ENCODE data around the gene ZNF516.

ZNF516 gene

GRCh38 chr18:76380791-76381405 lies 114.1 kb downstream of the ZNF516 start:
- DNase-seq (ENCODE audit: low spot score) = no peak
- in situ Hi-C loops (cut with MboI; ENCODE audit: low pct_unique_long_range_greater_than_20kb, low sequenced_read_pairs, unreplicated experiment) = no loop called here
- TF ChIP-seq CTCF (IDR thresholded peaks at IDR 0.05; ENCODE audit: extremely low read depth, insufficient read depth, missing control alignments) = no peak

GRCh38 chr18:76380127-76380729 lies 114.8 kb downstream of the ZNF516 start:
- in situ Hi-C loops (cut with MboI; ENCODE audit: low pct_unique_long_range_greater_than_20kb, low sequenced_read_pairs, unreplicated experiment) = no loop called here
- TF ChIP-seq CTCF (IDR thresholded peaks at IDR 0.05; ENCODE audit: extremely low read depth, insufficient read depth, missing control alignments) = no peak
- no peak for DNase-seq (ENCODE audit: low spot score)

DNA sequence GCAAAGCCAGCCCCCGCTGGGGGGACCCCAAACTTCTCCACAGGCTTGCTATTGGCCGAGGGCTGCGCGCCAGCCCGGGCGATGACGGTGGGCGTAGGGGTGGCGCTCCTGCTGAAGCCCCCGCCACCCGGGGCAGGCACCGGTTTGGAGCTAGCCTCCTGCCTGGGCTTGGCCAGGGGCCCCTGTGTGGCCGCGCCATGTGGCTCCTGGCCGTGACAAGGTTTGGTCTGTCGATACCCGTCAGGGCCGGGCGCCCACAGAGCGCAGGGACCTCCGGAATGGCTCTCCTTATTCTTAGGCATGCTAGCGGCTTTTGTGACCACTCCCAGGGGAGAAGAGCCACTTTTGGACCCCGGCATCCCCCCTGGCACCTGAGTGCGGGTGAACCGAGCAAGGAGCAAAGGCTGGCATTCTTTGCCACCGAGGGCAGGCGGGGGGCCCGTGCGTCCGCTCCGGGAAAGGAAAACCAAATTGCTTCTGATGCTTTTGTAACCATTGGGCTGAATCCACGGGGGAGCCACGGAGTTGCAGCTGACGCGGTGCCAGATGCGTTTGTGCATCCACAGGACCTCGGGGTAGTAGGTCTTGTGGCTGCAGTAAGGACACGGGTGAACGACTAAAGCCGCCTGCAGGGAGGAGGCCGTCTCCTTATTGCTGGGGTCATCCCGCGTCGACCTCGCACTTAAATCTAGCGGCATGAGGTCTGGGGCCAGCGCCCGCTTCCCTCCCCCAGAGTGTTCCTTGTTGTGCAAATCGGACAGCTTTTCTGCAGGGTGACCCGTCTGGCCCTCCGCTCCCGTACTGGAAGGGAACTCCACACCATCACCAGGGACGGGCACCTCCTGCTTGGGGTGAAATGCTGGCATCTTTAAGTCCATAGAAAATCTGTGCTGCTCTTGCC lies 115.6 kb downstream of the ZNF516 start:
- in situ Hi-C loops (cut with MboI; ENCODE audit: low pct_unique_long_range_greater_than_20kb, low sequenced_read_pairs, unreplicated experiment) = no loop called here
- no peak for TF ChIP-seq CTCF (IDR thresholded peaks at IDR 0.05; ENCODE audit: extremely low read depth, insufficient read depth, missing control alignments)
- no peak for DNase-seq (ENCODE audit: low spot score)

DNA sequence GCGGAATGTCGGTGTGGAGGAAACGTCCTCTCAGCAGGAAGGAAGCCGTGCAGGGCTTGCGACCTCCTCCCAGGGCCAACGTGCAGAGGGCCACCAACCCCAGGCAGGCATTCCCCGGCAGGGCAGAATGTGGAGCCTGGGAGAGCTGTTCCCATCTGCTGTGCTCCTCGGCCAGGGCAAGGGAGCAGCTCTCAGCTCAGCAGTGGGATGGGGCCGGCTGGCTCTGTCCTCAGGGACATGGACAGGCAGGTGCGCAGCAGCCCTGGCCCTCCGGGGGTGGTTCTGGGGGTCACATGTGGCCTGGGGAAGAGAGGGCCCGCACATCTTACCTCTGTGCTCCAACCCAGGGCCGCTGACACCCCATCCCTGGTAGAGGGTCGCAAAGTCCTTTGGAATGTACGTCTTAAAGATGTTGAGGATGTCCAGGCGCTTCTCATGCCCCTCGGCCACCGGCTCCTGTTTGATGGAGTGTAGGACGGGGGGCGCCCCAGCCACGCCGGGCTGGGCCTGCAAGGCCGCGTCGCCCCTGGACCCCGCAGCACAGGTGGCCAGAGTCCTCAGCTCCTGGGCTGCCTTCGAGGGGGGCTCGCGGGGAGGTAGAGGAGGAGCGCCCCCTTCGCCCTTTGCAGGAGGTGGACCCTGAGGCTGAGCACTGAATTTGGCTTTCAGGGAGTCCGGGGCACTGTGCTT lies 116.4 kb downstream of the ZNF516 start:
- TF ChIP-seq CTCF (IDR thresholded peaks at IDR 0.05; ENCODE audit: extremely low read depth, insufficient read depth, missing control alignments) = no peak
- in situ Hi-C loops (cut with MboI; ENCODE audit: low pct_unique_long_range_greater_than_20kb, low sequenced_read_pairs, unreplicated experiment) = no loop called here
- no peak for DNase-seq (ENCODE audit: low spot score)

DNA sequence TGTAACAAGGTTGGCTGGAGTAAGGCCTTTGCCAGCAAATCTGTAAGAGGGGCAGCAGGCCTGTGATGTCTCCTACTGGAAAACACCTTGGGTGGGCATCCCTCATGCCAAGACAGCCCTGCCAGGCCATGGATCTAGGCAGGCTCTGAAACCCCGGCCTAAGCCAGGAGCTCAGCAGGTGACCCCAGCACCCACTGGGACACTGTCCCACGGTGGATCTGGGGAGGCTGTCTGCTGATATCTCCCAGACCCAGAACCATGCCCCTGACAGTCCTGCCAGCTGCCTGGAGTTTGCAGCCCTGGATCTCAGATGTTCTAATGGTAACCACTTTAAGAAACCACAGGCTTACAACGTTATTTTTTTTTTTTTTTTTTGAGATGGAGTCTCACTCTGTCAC lies 117.7 kb downstream of the ZNF516 start:
- in situ Hi-C loops (cut with MboI; ENCODE audit: low pct_unique_long_range_greater_than_20kb, low sequenced_read_pairs, unreplicated experiment) = no loop called here
- TF ChIP-seq CTCF (IDR thresholded peaks at IDR 0.05; ENCODE audit: extremely low read depth, insufficient read depth, missing control alignments) = no peak
- DNase-seq (ENCODE audit: low spot score) = no peak

DNA sequence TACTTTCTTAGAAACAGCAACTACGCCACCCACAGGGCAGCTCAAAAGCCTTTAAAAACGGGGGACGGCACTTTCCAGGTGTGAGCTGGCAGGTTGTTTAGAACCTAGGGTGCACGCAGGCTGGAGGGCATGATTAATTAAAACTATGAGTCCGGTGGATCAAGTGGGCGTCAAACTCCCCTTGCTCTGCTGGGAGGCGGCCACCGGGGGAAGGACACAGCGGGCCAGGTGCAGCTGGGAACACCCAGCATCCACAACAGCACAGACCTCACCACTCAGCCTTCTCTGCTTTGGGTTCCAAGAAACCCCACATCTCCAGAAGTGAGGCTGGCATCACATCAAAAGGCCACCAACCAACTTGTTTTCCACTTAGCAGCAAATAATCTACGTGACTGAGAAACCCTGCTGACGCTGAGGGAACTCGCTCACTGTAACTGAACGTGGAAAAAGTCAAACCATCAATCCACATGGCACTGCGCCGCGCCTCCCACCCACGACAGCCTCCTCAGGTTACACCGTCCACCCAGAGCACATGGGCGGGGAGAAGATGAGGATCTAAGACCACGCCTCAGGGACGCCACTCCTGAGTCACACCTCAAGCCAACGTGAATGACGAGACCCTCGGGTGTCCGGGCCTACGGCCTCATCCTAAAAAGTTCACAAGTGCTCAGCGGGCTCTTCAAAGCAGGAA lies 118.2 kb downstream of the ZNF516 start:
- in situ Hi-C loops (cut with MboI; ENCODE audit: low pct_unique_long_range_greater_than_20kb, low sequenced_read_pairs, unreplicated experiment) = no loop called here
- DNase-seq (ENCODE audit: low spot score) = no peak
- TF ChIP-seq CTCF (IDR thresholded peaks at IDR 0.05; ENCODE audit: extremely low read depth, insufficient read depth, missing control alignments) = no peak

All from GM13977 (cell line).